K562 (cell line): ENCODE data around the gene CSNK1D. TPM values are rescaled to one million over a fixed set of nuclear protein-coding genes. Genes with fewer than 3 reads are reported as not detected.
A peak's percentile ranks its signal among the peaks of the same experiment; 100 is the strongest.

ENCODE experiments used
- ATAC-seq: fragments of 200-7000 bp; cut with Tn5 transposase; 3 replicates; pipeline ENCODE4 v1.9.1; 2020; ENCODE audit warnings: moderate library complexity
- BruUV-seq: library from RNA; stranded (reverse); fragments of 400-500 nt; replicated peaks from 2 replicates; lab custom pipeline; 2021; lab: Mats Ljungman, UMichigan
- CTCF ChIA-PET: fragments of 300-600 bp; formaldehyde crosslinking; extraction: SDS; loops from one replicate; lab custom pipeline; 2021; ENCODE audit warnings: low intra/inter-chr PET ratio; lab: Yijun Ruan, JAX
- POLR2A ChIA-PET: fragments of 300-600, 350-650 bp; sonication (Branson Sonifier 250); formaldehyde crosslinking; extraction: SDS; loops from one replicate; lab custom pipeline; 2021; ENCODE audit warnings: antibody characterized with exemption, inconsistent platforms; lab: Yijun Ruan, JAX
- DNase-seq, 4 experiments: peaks; one replicate each; pipeline versions ENCODE4 v3.0.0 to v3.0.0-alpha.2; 2011 to 2018; ENCODE audit warnings: low spot score in 3 of 4, mixed read lengths in 3 of 4; ENCODE audit errors: extremely low read depth in 1 of 4
- FAIRE-seq: peaks from 2 replicates; lab custom pipeline; 2011; peaks lifted over from hg19 to GRCh38; lab: Jason Lieb, UNC
- H2AFZ ChIP-seq: 2 replicates; pipeline ENCODE4 v1.6.0; 2011; ENCODE audit warnings: low read depth, low read length, control low read depth, inconsistent platforms
- H3K27ac ChIP-seq: fragments of 200-600 bp; 3 replicates; pipeline ENCODE4 v1.8.0; 2011; ENCODE audit warnings: low read depth, mild to moderate bottlenecking, control low read depth, inconsistent platforms, low read length, moderate library complexity, mixed read lengths; ENCODE audit errors: extremely low read depth
- H3K27me3 ChIP-seq, 2 experiments: fragments of 300-600 bp in 1 of 2; 2 replicates in 1 of 2; 3 replicates in 1 of 2; pipeline versions ENCODE4 v1.6.0 to v1.8.0; 2011; ENCODE audit warnings: inconsistent platforms in 2 of 2, low read length in 2 of 2, mild to moderate bottlenecking in 1 of 2, mixed read lengths in 1 of 2, moderate library complexity in 1 of 2; ENCODE audit not compliant: control insufficient read depth in 2 of 2, insufficient read depth in 2 of 2
- H3K36me3 ChIP-seq: fragments of 300-600 bp; 3 replicates; pipeline ENCODE4 v1.8.0; 2011; ENCODE audit warnings: mild to moderate bottlenecking, low read length, inconsistent platforms; ENCODE audit not compliant: control insufficient read depth, insufficient read depth
- H3K4me1 ChIP-seq, 2 experiments: fragments of 200-600 bp in 1 of 2; replicated peaks in 1 of 2; 2 replicates in 1 of 2; 3 replicates in 1 of 2; pipeline versions ENCODE4 v1.5.1 to v1.8.0; 2011; ENCODE audit warnings: inconsistent platforms in 2 of 2, low read length in 2 of 2, mild to moderate bottlenecking in 1 of 2, mixed read lengths in 1 of 2, moderate library complexity in 1 of 2; ENCODE audit not compliant: control insufficient read depth in 2 of 2, insufficient read depth in 2 of 2
- H3K4me2 ChIP-seq: 2 replicates; pipeline ENCODE4 v1.6.1; 2011; ENCODE audit warnings: low read length, control low read depth, inconsistent platforms, mixed read lengths; ENCODE audit not compliant: insufficient read depth
- H3K4me3 ChIP-seq: fragments of 200-600 bp; sonication (generic), shearing (Covaris generic); 2 replicates; pipeline ENCODE4 v1.5.1; 2016; ENCODE audit warnings: control low read depth, inconsistent platforms
- H3K79me2 ChIP-seq: fragments of 200-600 bp; 3 replicates; pipeline ENCODE4 v1.8.0; 2011; ENCODE audit warnings: low read length, inconsistent platforms; ENCODE audit not compliant: control insufficient read depth, insufficient read depth
- H3K9ac ChIP-seq, 2 experiments: 2 replicates each; pipeline versions ENCODE4 v1.6.0 to v1.6.1; 2011; ENCODE audit warnings: low read depth in 2 of 2, low read length in 2 of 2, control low read depth in 1 of 2, inconsistent platforms in 1 of 2, mild to moderate bottlenecking in 1 of 2, mixed read lengths in 1 of 2; ENCODE audit not compliant: insufficient read depth in 1 of 2
- H3K9me1 ChIP-seq: one replicate; pipeline ENCODE4 v1.6.0; 2011; ENCODE audit warnings: inconsistent platforms, mild to moderate bottlenecking, low read length, moderate library complexity; ENCODE audit not compliant: control insufficient read depth, insufficient read depth
- H3K9me3 ChIP-seq: replicated peaks from 2 replicates; pipeline ENCODE4 v1.5.1; 2011; ENCODE audit warnings: low read depth, low read length, inconsistent platforms; ENCODE audit not compliant: control insufficient read depth, insufficient read depth
- H4K20me1 ChIP-seq: replicated peaks from 2 replicates; pipeline ENCODE4 v1.6.1; 2011; ENCODE audit warnings: low read length, inconsistent platforms, mixed read lengths; ENCODE audit not compliant: control insufficient read depth, insufficient read depth
- CXXC5 ChIP-seq: fragments of 250-450 bp; sonication (Bioruptor Pico); IDR thresholded peaks from 2 replicates; pipeline ENCODE4 v1.8.0; 2022; ENCODE audit warnings: inconsistent platforms, mild to moderate bottlenecking, moderate library complexity
- SOX6 ChIP-seq: fragments of 450-650 bp; IDR thresholded peaks from 2 replicates; pipeline ENCODE4 v1.6.1; 2014; ENCODE audit warnings: mild to moderate bottlenecking
- TFAP4 ChIP-seq: sonication (generic); formaldehyde crosslinking; IDR thresholded peaks from 2 replicates; pipeline ENCODE4 v1.8.0; 2022; ENCODE audit warnings: missing genetic modification reagents, mild to moderate bottlenecking, moderate library complexity, borderline replicate concordance
- WGBS: fragments of 100-300 bp; shearing (Covaris generic); methylation state at CpG from one replicate; pipeline ENCODE4 v1.1.6; 2016; ENCODE audit warnings: low coverage, mixed read lengths; ENCODE audit not compliant: insufficient coverage; ENCODE audit errors: missing lambda C conversion rate; 5-methylcytosine and 5-hydroxymethylcytosine counted together
- in situ Hi-C: fragments of 300-500 bp; cut with MboI; formaldehyde crosslinking; loops from 4 replicates; pipeline ENCODE4 v1.15.0; 2018; ENCODE audit warnings: inconsistent platforms, mixed read lengths
- intact Hi-C: fragments of 100-400 bp; cut with micrococcal nuclease; formaldehyde crosslinking; loops from 2 replicates; pipeline ENCODE4 v1.14.2; 2022
- polyA plus RNA-seq, 8 experiments: library from polyadenylated mRNA; depleted of rRNA in 4 of 8; stranded (reverse) in 5 of 8; unstranded in 3 of 8; fragments of >200 nt; fragmentation: Nextera tagmentation in 2 of 8; fragmentation: Illumina TruSeq in 1 of 8; extraction: Ambion mirVana in 2 of 8; extraction: Trizol in 1 of 8; gene quantifications; 2 replicates each; pipeline versions ENCODE4 v1.2.1 to v1.2.3, GENCODE V29; 2011 to 2014; ENCODE audit warnings: inconsistent platforms in 1 of 8, missing spikeins in 1 of 8
- total RNA-seq, 7 experiments: library from RNA; depleted of rRNA in 6 of 7; stranded (reverse); fragments of >200 nt in 6 of 7; fragmentation: Illumina TruSeq in 2 of 7; extraction: Trizol in 2 of 7; gene quantifications; 2 replicates each; pipeline versions ENCODE4 v1.2.1 to v1.2.3, GENCODE V29; 2011 to 2021; ENCODE audit warnings: low replicate concordance in 1 of 7
- TF ChIP-seq, protein P1 (sequence below), 2 experiments: IDR thresholded peaks; 2 replicates each; pipeline ENCODE4 v1.6.1; 2012; ENCODE audit warnings: improper control_type of control experiment in 2 of 2, low read depth in 2 of 2, low read length in 2 of 2, borderline replicate concordance in 1 of 2

Gene CSNK1D
- total and polyA plus RNA-seq, 9 of the 15 experiments (the other 6 are each of a cell fraction or from before 2014, with no cell fraction given): 6.5 to 133 (median 41.3) TPM

- peak; percentile 30; the same call in 1 of the 2 replicates for TF ChIP-seq TFAP4 (CRISPR knock-in tag)
- peak; percentile 12 for TF ChIP-seq CXXC5 (CRISPR knock-in tag)
Measured at GRCh38 chr17:82200135-82200534, 73.4 kb downstream of the CSNK1D start (continued).

DNA sequence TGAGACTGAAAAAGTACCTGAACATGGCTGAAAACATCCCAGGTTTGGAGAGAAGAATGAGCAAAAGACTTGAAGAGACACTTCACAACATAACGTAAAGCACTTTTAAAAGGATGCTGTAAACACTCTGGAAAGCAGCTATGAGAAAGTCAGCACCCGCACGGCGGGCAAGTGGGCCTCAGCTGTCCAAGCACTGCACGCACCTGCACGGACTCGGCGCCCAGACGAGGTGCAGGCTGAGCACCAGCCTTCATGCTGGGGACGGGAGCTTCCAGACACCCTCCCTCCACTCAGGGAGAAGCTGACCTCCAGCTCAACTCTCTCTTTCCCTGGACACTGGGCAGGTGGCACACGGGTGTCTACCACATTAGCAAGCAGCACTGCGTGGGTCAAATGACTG is 74.0 kb downstream of the CSNK1D start:
- Histone ChIP-seq H3K9me3 (no peaks in the 10 kb centered on the region), H3K4me1 (peaks cover 31 to 47% of the 10 kb centered on the region in 2 experiments), H3K79me2 (peaks cover 10% of the 10 kb centered on the region; the same call in 1 of the 3 replicates), H4K20me1 (no peaks in the 10 kb centered on the region), H3K27ac (no peak overlapping the region), H3K9ac (peak overlapping the region in 1 of 2 experiments; percentile 72; a peak in 1 of 4 replicates), H3K36me3 (peaks cover 54% of the 10 kb centered on the region; the same call in 2 of the 3 replicates), H3K27me3 (no peaks in the 10 kb centered on the region; a peak in 1 of 5 replicates), H3K4me3 (no peak overlapping the region), H3K9me1 (no peaks in the 10 kb centered on the region), H3K4me2 (no peak overlapping the region), H2AFZ (no peak overlapping the region)
- ATAC-seq (no peak), FAIRE-seq (no peak), DNase-seq (no peak)
- TF ChIP-seq SOX6: no peak
- TF ChIP-seq, protein P1, sequence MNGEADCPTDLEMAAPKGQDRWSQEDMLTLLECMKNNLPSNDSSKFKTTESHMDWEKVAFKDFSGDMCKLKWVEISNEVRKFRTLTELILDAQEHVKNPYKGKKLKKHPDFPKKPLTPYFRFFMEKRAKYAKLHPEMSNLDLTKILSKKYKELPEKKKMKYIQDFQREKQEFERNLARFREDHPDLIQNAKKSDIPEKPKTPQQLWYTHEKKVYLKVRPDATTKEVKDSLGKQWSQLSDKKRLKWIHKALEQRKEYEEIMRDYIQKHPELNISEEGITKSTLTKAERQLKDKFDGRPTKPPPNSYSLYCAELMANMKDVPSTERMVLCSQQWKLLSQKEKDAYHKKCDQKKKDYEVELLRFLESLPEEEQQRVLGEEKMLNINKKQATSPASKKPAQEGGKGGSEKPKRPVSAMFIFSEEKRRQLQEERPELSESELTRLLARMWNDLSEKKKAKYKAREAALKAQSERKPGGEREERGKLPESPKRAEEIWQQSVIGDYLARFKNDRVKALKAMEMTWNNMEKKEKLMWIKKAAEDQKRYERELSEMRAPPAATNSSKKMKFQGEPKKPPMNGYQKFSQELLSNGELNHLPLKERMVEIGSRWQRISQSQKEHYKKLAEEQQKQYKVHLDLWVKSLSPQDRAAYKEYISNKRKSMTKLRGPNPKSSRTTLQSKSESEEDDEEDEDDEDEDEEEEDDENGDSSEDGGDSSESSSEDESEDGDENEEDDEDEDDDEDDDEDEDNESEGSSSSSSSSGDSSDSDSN (IDR thresholded peaks at IDR 0.05; ENCODE audit: borderline replicate concordance in 1 of 2, low read depth in 2 of 2, low read length in 2 of 2): no peak
- in situ Hi-C loops: no loop called here
- BruUV-seq: no TSS peak
- POLR2A ChIA-PET: interaction anchor here (0.6 to 1.3 kb wide), 2 partner anchors 12 to 17 kb away, joined by 3 to 5 read pairs; no protein-coding TSS in a partner anchor
- intact Hi-C loops: no loop called here
- CTCF ChIA-PET: no interaction called here
- 95% methylated on average over 12 of the region's 12 CpGs for WGBS
